Mucosa of descending colon (tissue), 3 donors: ENCODE results near the gene SPAG7. TPM values are rescaled to one million over a fixed set of nuclear protein-coding genes. Genes with fewer than 3 reads are reported as not detected.

Experiments used
- ATAC-seq: fragments of 200-7000 bp; cut with Tn5 transposase; one replicate; pipeline ENCODE4 v1.9.1; 2020; ENCODE audit warnings: mild to moderate bottlenecking, moderate library complexity
- DNase-seq, 3 donors: peaks; one replicate each; pipeline ENCODE4 v3.0.0-alpha.2; 2020
- H3K36me3 ChIP-seq: fragments of 200-600 bp; one replicate; pipeline ENCODE4 v1.8.0; 2021; ENCODE audit warnings: low read depth, mild to moderate bottlenecking
- H3K4me1 ChIP-seq: fragments of 200-600 bp; one replicate; pipeline ENCODE4 v1.8.0; 2021; ENCODE audit warnings: low read depth, mild to moderate bottlenecking
- H3K4me3 ChIP-seq: fragments of 200-600 bp; one replicate; pipeline ENCODE4 v1.8.0; 2021; ENCODE audit warnings: mild to moderate bottlenecking
- H3K9me3 ChIP-seq: fragments of 200-600 bp; one replicate; pipeline ENCODE4 v1.8.0; 2021; ENCODE audit warnings: mild to moderate bottlenecking
- intact Hi-C, 2 donors: fragments of 100-400 bp; cut with DNase I in 1 of 2; cut with micrococcal nuclease in 1 of 2; formaldehyde crosslinking; loops; one replicate each; pipeline versions ENCODE4 v1.11.0 to v1.11.1; 2022; cut with DNase I, micrococcal nuclease
- total RNA-seq, 3 donors: library from RNA; stranded (reverse); fragmentation: NEBNext Ultra II Directional in 2 of 3; extraction: Animal tissue kit (Norgen Biotek cat#: 25700) in 2 of 3; gene quantifications; one replicate each; pipeline versions ENCODE4 v1.2.1 to v1.2.4, GENCODE V29; 2021 to 2023
- TF ChIP-seq, protein P1 (sequence below): fragments of 200-600 bp; IDR thresholded peaks from one replicate; pipeline ENCODE4 v1.8.0; 2022; ENCODE audit warnings: antibody characterized with exemption, mild to moderate bottlenecking
- donor health status: DM: no; HTN: no; CAD: no; lungs with moderate emphysema.
- donor health status: DM: no; HTN: no; CAD: no.
- donor health status: DM: no; HTN: yes; CAD: no.

Gene SPAG7
- total RNA-seq, 3 donors from 2014 or later, result 41.3 to 54.0 (median 51.7) TPM

- TF ChIP-seq, protein P1, sequence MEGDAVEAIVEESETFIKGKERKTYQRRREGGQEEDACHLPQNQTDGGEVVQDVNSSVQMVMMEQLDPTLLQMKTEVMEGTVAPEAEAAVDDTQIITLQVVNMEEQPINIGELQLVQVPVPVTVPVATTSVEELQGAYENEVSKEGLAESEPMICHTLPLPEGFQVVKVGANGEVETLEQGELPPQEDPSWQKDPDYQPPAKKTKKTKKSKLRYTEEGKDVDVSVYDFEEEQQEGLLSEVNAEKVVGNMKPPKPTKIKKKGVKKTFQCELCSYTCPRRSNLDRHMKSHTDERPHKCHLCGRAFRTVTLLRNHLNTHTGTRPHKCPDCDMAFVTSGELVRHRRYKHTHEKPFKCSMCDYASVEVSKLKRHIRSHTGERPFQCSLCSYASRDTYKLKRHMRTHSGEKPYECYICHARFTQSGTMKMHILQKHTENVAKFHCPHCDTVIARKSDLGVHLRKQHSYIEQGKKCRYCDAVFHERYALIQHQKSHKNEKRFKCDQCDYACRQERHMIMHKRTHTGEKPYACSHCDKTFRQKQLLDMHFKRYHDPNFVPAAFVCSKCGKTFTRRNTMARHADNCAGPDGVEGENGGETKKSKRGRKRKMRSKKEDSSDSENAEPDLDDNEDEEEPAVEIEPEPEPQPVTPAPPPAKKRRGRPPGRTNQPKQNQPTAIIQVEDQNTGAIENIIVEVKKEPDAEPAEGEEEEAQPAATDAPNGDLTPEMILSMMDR, result no peak
- ATAC-seq (peak; percentile 30), DNase-seq (no peak)
Observed at GRCh38 chr17:4958102-4958501, 9.5 kb downstream of the SPAG7 start.

DNA sequence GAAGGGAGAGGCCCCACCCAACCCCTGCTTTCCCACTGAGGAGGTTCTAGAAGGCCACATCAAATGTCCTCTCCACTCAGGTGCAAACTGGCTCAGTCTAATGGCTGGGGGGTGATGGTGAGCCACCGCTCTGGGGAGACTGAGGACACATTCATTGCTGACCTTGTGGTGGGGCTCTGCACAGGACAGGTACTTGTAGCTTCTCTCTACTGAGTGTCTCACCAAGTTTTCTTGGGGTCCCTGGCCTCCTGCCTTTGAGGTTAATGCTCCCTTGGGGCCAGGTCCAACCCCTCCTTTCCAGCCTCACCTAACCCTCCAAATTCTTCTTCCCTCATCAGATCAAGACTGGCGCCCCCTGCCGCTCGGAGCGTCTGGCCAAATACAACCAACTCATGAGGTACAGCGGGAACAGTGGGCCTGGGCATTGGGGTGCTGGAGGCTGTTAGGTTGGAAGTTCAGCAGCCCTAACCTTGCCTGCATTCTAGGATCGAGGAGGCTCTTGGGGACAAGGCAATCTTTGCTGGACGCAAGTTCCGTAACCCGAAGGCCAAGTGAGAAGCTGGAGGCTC is 11.0 kb downstream of the SPAG7 start:
- ATAC-seq, result no peak
- Histone ChIP-seq H3K9me3 (no peaks in the 10 kb centered on the region), H3K36me3 (no peaks in the 10 kb centered on the region), H3K4me1 (peaks cover 9% of the 10 kb centered on the region), H3K4me3 (no peak overlapping the region)
- TF ChIP-seq, protein P1, result no peak
- intact Hi-C loops, result no loop called here
- DNase-seq, result peak in 1 of 3 donors; percentile 62

More at GRCh38 chr17:4958102-4958501, 9.5 kb downstream of the SPAG7 start:
- H3K9me3 ChIP-seq, result no peaks in the 10 kb centered on the region
- peaks cover 9% of the 10 kb centered on the region for H3K4me1 ChIP-seq
- intact Hi-C loops, result no loop called here
- no peaks in the 10 kb centered on the region for H3K36me3 ChIP-seq
- H3K4me3 ChIP-seq, result no peak overlapping the region

DNA sequence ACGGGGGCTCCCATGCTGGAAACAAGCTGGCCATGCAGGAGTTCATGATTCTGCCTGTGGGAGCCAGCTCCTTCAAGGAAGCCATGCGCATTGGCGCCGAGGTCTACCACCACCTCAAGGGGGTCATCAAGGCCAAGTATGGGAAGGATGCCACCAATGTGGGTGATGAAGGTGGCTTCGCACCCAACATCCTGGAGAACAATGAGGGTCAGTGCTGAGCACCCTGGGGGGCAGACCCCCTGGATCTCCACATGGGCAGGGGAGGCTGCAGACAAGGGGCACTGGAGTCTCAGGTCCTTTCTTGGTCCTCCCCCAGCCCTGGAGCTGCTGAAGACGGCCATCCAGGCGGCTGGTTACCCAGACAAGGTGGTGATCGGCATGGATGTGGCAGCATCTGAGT is 12.5 kb downstream of the SPAG7 start:
- no peaks in the 10 kb centered on the region for H3K9me3 ChIP-seq
- H3K36me3 ChIP-seq, result no peaks in the 10 kb centered on the region
- peaks cover 20% of the 10 kb centered on the region for H3K4me1 ChIP-seq
- TF ChIP-seq, protein P1, result no peak
- intact Hi-C loops, result no loop called here
- ATAC-seq (no peak), DNase-seq (no peak)
- no peak overlapping the region for H3K4me3 ChIP-seq

DNA sequence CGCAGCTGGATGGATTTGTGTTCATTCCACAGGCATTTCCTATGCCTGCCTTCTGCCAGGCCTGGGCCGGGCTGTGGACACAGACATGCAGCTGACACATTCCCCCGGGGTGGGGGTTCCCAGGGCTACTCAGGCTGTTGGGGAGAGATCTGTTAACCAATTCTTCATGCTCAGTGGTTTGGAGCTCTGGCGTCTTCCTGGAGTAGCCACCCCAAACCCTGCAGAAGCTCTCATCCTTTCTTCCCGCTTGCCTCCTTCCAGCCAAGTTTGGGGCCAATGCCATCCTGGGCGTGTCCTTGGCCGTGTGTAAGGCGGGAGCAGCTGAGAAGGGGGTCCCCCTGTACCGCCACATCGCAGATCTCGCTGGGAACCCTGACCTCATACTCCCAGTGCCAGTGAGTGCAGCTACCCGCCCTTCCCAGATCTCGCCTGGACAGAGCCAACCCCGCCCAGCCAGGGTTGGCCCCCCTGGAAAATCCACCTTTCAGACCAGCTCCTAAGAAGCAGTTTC is 14.1 kb downstream of the SPAG7 start:
- H3K36me3 ChIP-seq, result no peaks in the 10 kb centered on the region
- TF ChIP-seq, protein P1, result no peak
- no peak overlapping the region for H3K4me3 ChIP-seq
- DNase-seq (no peak), ATAC-seq (no peak)
- peaks cover 12% of the 10 kb centered on the region for H3K4me1 ChIP-seq
- intact Hi-C loops, result no loop called here
- H3K9me3 ChIP-seq, result no peaks in the 10 kb centered on the region

DNA sequence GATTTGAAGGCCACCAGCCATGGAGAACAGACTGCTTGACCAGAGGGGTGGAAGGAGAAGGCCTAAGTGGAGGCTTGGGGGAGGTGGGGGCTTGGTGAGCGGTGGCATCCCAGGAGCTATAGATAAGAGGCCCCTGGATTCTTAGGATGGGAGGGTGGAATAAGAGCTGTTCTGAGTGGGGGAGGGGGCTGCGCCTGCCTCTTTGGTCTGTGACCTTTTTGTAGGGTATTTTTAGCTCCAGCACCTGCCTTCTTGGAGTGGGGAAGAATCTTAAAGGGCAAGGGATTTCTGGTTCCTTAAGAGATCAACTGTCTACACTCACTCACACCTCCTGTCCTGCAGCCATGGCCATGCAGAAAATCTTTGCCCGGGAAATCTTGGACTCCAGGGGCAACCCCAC is 16.1 kb downstream of the SPAG7 start:
- Histone ChIP-seq H3K4me1 (peaks cover 18% of the 10 kb centered on the region), H3K36me3 (no peaks in the 10 kb centered on the region), H3K4me3 (no peak overlapping the region), H3K9me3 (no peaks in the 10 kb centered on the region)
- DNase-seq (no peak), ATAC-seq (no peak)
- intact Hi-C loops, result no loop called here
- TF ChIP-seq, protein P1, result no peak
